GM23338 (cell line): ENCODE data around the gene DOCK4. TPM values are rescaled to one million over a fixed set of nuclear protein-coding genes. Genes with fewer than 3 reads are reported as not detected.

Source experiments
- ATAC-seq: fragments of 200-7000 bp; cut with Tn5 transposase; 3 replicates; pipeline ENCODE4 v1.9.1; 2020
- DNase-seq: peaks from one replicate; pipeline ENCODE4 v3.0.0-alpha.2; 2015; ENCODE audit warnings: low spot score
- H2AFZ ChIP-seq: fragments of 200-600 bp; sonication (generic); 2 replicates; pipeline ENCODE4 v1.8.0; 2016; ENCODE audit warnings: antibody characterized with exemption, mild to moderate bottlenecking, moderate library complexity
- H3F3A ChIP-seq: fragments of 200-600 bp; sonication (generic); replicated peaks from 2 replicates; pipeline ENCODE4 v1.8.0; 2017; ENCODE audit warnings: antibody characterized with exemption, mixed run types, low read depth
- H3K27ac ChIP-seq: fragments of 200-600 bp; sonication (generic); 2 replicates; pipeline ENCODE4 v1.6.1; 2016; ENCODE audit warnings: low read depth
- H3K27me3 ChIP-seq: fragments of 200-600 bp; sonication (generic); 2 replicates; pipeline ENCODE4 v1.8.0; 2016; ENCODE audit warnings: mild to moderate bottlenecking, mixed run types, moderate library complexity; ENCODE audit not compliant: insufficient read depth
- H3K36me3 ChIP-seq: fragments of 200-600 bp; sonication (generic); 2 replicates; pipeline ENCODE4 v1.8.0; 2016; ENCODE audit warnings: mild to moderate bottlenecking; ENCODE audit not compliant: insufficient read depth
- H3K4me1 ChIP-seq: fragments of 200-600 bp; sonication (generic); 2 replicates; pipeline ENCODE4 v1.8.0; 2016; ENCODE audit warnings: mild to moderate bottlenecking, moderate library complexity; ENCODE audit not compliant: insufficient read depth
- H3K4me2 ChIP-seq: fragments of 200-600 bp; sonication (generic); 2 replicates; pipeline ENCODE4 v1.7.1; 2017; ENCODE audit warnings: mixed run types
- H3K4me3 ChIP-seq: fragments of 200-600 bp; sonication (generic); 2 replicates; pipeline ENCODE4 v1.6.1; 2016; ENCODE audit warnings: mixed run types
- H3K79me2 ChIP-seq: fragments of 200-600 bp; sonication (generic); replicated peaks from 2 replicates; pipeline ENCODE4 v1.8.0; 2017; ENCODE audit warnings: mild to moderate bottlenecking; ENCODE audit not compliant: insufficient read depth
- H3K9me2 ChIP-seq: fragments of 200-600 bp; sonication (generic); 2 replicates; pipeline ENCODE4 v1.8.0; 2017; ENCODE audit not compliant: insufficient read depth
- H4K20me1 ChIP-seq: fragments of 200-600 bp; sonication (generic); replicated peaks from 2 replicates; pipeline ENCODE4 v1.8.0; 2017; ENCODE audit warnings: mild to moderate bottlenecking; ENCODE audit not compliant: insufficient read depth
- H3K27ac Mint-ChIP-seq: 2 replicates; pipeline ENCODE4 v1.8.0; 2020; ENCODE audit warnings: inconsistent platforms, mild to moderate bottlenecking, moderate library complexity, mixed read lengths
- H3K27me3 Mint-ChIP-seq: 3 replicates; pipeline ENCODE4 v1.8.0; 2022; ENCODE audit warnings: low read depth, mild to moderate bottlenecking, moderate library complexity, mixed read lengths, inconsistent platforms; ENCODE audit not compliant: insufficient read depth, poor library complexity
- H3K36me3 Mint-ChIP-seq: 3 replicates; pipeline ENCODE4 v1.8.0; 2021; ENCODE audit warnings: low read depth, mild to moderate bottlenecking, inconsistent platforms, moderate library complexity, mixed read lengths
- H3K4me1 Mint-ChIP-seq: 3 replicates; pipeline ENCODE4 v1.8.0; 2020; ENCODE audit warnings: mild to moderate bottlenecking, inconsistent platforms, mixed read lengths
- H3K4me3 Mint-ChIP-seq: 3 replicates; pipeline ENCODE4 v1.8.0; 2021; ENCODE audit warnings: moderate library complexity, mild to moderate bottlenecking, inconsistent platforms, mixed read lengths
- H3K9me3 Mint-ChIP-seq: 3 replicates; pipeline ENCODE4 v1.8.0; 2020; ENCODE audit warnings: moderate library complexity, mild to moderate bottlenecking, inconsistent platforms, mixed read lengths
- CREB1 ChIP-seq: fragments of 250-450 bp; sonication (Bioruptor Pico); IDR thresholded peaks from 2 replicates; pipeline ENCODE4 v1.5.0; 2020; ENCODE audit warnings: low read depth, mild to moderate bottlenecking, moderate library complexity
- EZH2 ChIP-seq: fragments of 200-600 bp; sonication (generic); IDR thresholded peaks from one replicate; pipeline ENCODE4 v1.8.0; 2017; ENCODE audit warnings: antibody characterized with exemption, mild to moderate bottlenecking, low read depth; ENCODE audit not compliant: unreplicated experiment
- EZH2phosphoT487 ChIP-seq: fragments of 200-600 bp; sonication (generic); IDR thresholded peaks from one replicate; pipeline ENCODE4 v1.8.1; 2018; ENCODE audit warnings: antibody characterized with exemption; ENCODE audit not compliant: unreplicated experiment
- JUNB ChIP-seq: IDR thresholded peaks from one replicate; pipeline ENCODE4 v1.6.1; 2016; ENCODE audit warnings: antibody characterized with exemption; ENCODE audit not compliant: unreplicated experiment
- NANOG ChIP-seq: IDR thresholded peaks from 2 replicates; pipeline ENCODE4 v1.6.1; 2016; ENCODE audit warnings: antibody characterized with exemption, borderline replicate concordance
- STAT1 ChIP-seq: IDR thresholded peaks from one replicate; pipeline ENCODE4 v1.6.1; 2016; ENCODE audit warnings: antibody characterized with exemption; ENCODE audit not compliant: unreplicated experiment
- ZNF114 ChIP-seq: fragments of 250-450 bp; sonication (Bioruptor Pico); IDR thresholded peaks from 2 replicates; pipeline ENCODE4 v1.5.0; 2020; ENCODE audit warnings: mild to moderate bottlenecking, moderate library complexity
- polyA plus RNA-seq: library from polyadenylated mRNA; unstranded; fragments of >200 nt; fragmentation: Nextera tagmentation; extraction: Ambion mirVana; gene quantifications from 2 replicates; pipeline ENCODE4 v1.2.1, GENCODE V29; 2016
- total RNA-seq: library from RNA; depleted of rRNA; stranded (reverse); fragments of >200 nt; shearing (Covaris generic); gene quantifications from 2 replicates; pipeline ENCODE4 v1.2.3, GENCODE V29; 2014
- TF ChIP-seq, protein P1 (sequence below): IDR thresholded peaks from one replicate; pipeline ENCODE4 v1.6.1; 2018; ENCODE audit warnings: antibody characterized with exemption; ENCODE audit not compliant: unreplicated experiment
- TF ChIP-seq, protein P2 (sequence below): IDR thresholded peaks from 2 replicates; pipeline ENCODE4 v1.6.1; 2016; ENCODE audit warnings: antibody characterized with exemption

DOCK4 gene
- total and polyA plus RNA-seq, 2 experiments from 2014 or later: 6.3 to 33.8 TPM

DNA sequence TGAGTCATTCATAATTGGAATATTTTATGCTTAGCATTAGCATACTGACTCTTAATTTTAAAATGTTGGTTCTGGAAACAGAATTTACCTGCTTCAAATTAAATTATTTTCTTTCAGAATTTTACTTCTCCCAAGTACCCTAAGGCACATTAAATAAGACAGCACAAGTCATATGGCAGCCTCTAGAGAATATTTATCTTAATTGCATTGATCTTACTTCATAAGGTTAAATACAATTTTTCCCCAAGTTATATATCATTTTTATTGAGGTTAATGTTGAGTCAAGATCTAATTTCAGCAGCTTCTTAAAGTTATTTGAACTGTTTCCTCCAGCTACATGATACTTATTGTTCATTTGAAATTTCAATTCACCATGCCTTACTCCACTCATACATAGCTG lies 520.9 kb downstream of the DOCK4 start:
- Histone ChIP-seq H3K4me1 (no peaks in the 10 kb centered on the region), H2AFZ (no peak overlapping the region), H3F3A (no peaks in the 10 kb centered on the region), H3K9me2 (no peaks in the 10 kb centered on the region), H3K79me2 (no peaks in the 10 kb centered on the region), H3K27ac (no peak overlapping the region), H3K4me2 (no peak overlapping the region), H3K36me3 (no peaks in the 10 kb centered on the region), H4K20me1 (no peaks in the 10 kb centered on the region), H3K4me3 (no peak overlapping the region), H3K27me3 (no peaks in the 10 kb centered on the region)
- Mint-ChIP-seq H3K4me3 (no peak overlapping the region), H3K36me3 (no peaks in the 10 kb centered on the region), H3K4me1 (0 out of 3 replicates have a peak, but pooled peaks cover 3% of the 10 kb centered on the region), H3K27ac (no peak overlapping the region), H3K9me3 (no peaks in the 10 kb centered on the region), H3K27me3 (no peaks in the 10 kb centered on the region)
- TF ChIP-seq, protein P1, sequence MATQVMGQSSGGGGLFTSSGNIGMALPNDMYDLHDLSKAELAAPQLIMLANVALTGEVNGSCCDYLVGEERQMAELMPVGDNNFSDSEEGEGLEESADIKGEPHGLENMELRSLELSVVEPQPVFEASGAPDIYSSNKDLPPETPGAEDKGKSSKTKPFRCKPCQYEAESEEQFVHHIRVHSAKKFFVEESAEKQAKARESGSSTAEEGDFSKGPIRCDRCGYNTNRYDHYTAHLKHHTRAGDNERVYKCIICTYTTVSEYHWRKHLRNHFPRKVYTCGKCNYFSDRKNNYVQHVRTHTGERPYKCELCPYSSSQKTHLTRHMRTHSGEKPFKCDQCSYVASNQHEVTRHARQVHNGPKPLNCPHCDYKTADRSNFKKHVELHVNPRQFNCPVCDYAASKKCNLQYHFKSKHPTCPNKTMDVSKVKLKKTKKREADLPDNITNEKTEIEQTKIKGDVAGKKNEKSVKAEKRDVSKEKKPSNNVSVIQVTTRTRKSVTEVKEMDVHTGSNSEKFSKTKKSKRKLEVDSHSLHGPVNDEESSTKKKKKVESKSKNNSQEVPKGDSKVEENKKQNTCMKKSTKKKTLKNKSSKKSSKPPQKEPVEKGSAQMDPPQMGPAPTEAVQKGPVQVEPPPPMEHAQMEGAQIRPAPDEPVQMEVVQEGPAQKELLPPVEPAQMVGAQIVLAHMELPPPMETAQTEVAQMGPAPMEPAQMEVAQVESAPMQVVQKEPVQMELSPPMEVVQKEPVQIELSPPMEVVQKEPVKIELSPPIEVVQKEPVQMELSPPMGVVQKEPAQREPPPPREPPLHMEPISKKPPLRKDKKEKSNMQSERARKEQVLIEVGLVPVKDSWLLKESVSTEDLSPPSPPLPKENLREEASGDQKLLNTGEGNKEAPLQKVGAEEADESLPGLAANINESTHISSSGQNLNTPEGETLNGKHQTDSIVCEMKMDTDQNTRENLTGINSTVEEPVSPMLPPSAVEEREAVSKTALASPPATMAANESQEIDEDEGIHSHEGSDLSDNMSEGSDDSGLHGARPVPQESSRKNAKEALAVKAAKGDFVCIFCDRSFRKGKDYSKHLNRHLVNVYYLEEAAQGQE: no peak
- TF ChIP-seq, protein P2, sequence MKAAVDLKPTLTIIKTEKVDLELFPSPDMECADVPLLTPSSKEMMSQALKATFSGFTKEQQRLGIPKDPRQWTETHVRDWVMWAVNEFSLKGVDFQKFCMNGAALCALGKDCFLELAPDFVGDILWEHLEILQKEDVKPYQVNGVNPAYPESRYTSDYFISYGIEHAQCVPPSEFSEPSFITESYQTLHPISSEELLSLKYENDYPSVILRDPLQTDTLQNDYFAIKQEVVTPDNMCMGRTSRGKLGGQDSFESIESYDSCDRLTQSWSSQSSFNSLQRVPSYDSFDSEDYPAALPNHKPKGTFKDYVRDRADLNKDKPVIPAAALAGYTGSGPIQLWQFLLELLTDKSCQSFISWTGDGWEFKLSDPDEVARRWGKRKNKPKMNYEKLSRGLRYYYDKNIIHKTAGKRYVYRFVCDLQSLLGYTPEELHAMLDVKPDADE: no peak
- no peak for TF ChIP-seq STAT1
- no peak for TF ChIP-seq EZH2
- ATAC-seq (no peak), DNase-seq (no peak)

DNA sequence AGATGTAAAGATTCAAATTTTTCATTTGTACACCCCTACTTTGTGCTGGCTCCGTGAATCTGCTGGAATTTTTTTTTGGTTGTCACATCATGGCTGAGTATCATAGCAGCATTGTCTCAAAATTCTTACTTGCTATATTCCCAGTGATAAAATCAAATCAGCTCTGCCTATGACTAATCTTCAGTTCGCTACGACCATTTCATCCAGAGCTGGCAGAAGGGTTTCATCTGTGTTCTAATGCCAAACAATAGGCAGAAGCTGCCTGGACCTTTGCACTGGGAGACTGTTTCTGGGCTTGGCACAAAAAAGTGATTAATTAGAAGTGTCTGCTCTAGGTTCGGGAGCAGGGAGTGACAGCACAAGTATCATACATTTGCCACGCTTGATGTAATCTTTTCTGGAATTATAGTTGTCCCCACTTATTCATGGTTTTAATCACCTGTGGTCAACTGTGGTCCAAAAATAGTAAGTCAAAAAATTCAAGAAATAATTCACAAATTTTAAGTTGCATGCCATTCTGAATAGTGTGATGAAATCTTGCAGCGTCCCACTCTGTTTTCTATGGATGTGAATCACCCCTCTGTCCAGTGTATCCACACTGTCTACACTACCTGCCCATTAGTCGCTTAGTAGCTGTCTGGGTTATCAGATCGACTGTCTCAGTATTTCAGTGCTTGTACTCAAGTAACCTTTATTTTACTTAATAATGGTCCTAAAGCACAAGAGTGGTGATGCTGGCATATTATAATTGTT lies 523.4 kb downstream of the DOCK4 start:
- Histone ChIP-seq H3K79me2 (no peaks in the 10 kb centered on the region), H3K9me2 (peaks cover 11% of the 10 kb centered on the region; the same call in 1 of the 2 replicates), H3F3A (no peaks in the 10 kb centered on the region), H2AFZ (no peak overlapping the region; the same call in 1 of the 2 replicates), H3K27me3 (no peaks in the 10 kb centered on the region), H3K36me3 (no peaks in the 10 kb centered on the region), H3K4me3 (no peak overlapping the region), H3K27ac (no peak overlapping the region), H3K4me1 (no peaks in the 10 kb centered on the region), H4K20me1 (no peaks in the 10 kb centered on the region), H3K4me2 (no peak overlapping the region)
- Mint-ChIP-seq H3K27me3 (peaks cover 4% of the 10 kb centered on the region), H3K9me3 (no peaks in the 10 kb centered on the region), H3K36me3 (no peaks in the 10 kb centered on the region), H3K27ac (no peak overlapping the region), H3K4me3 (no peak overlapping the region), H3K4me1 (0 out of 3 replicates have a peak, but pooled peaks cover 3% of the 10 kb centered on the region)
- no peak for ATAC-seq
- no peak for DNase-seq
- TF ChIP-seq, protein P2: no peak
- TF ChIP-seq STAT1 (no peak), CREB1 (no peak), EZH2phosphoT487 (no peak), JUNB (no peak), ZNF114 (CRISPR knock-in tag) (no peak), NANOG (no peak)
- TF ChIP-seq, protein P1: no peak
